Parathyroid adenoma (tissue), 2 donors: ENCODE measurements around the gene EYA4.

Experiments
- H2AFZ ChIP-seq: fragments of 300-600 bp; sonication (generic); one replicate; pipeline ENCODE4 v1.7.0; 2017; ENCODE audit warnings: antibody characterized with exemption, mild to moderate bottlenecking
- H3K27ac ChIP-seq: fragments of 300-600 bp; sonication (generic); one replicate; pipeline ENCODE4 v1.7.0; 2017
- H3K27me3 ChIP-seq: fragments of 300-600 bp; sonication (generic); one replicate; pipeline ENCODE4 v1.7.0; 2017; ENCODE audit warnings: low read length; ENCODE audit not compliant: control insufficient read depth, insufficient read depth
- H3K36me3 ChIP-seq: fragments of 300-600 bp; sonication (generic); one replicate; pipeline ENCODE4 v1.7.0; 2017; ENCODE audit warnings: low read length; ENCODE audit not compliant: control insufficient read depth, insufficient read depth
- H3K4me1 ChIP-seq: fragments of 300-600 bp; sonication (generic); one replicate; pipeline ENCODE4 v1.7.0; 2017; ENCODE audit warnings: control low read depth
- H3K4me2 ChIP-seq: fragments of 300-600 bp; sonication (generic); one replicate; pipeline ENCODE4 v1.7.0; 2017; ENCODE audit warnings: low read length
- H3K4me3 ChIP-seq: fragments of 300-600 bp; sonication (generic); one replicate; pipeline ENCODE4 v1.7.0; 2017; ENCODE audit warnings: low read depth, low read length
- H3K79me2 ChIP-seq: fragments of 300-600 bp; sonication (generic); one replicate; pipeline ENCODE4 v1.7.0; 2017; ENCODE audit warnings: control low read depth
- H3K9ac ChIP-seq: fragments of 300-600 bp; sonication (generic); one replicate; pipeline ENCODE4 v1.7.0; 2017; ENCODE audit warnings: mild to moderate bottlenecking
- H3K9me3 ChIP-seq: fragments of 300-600 bp; sonication (generic); one replicate; pipeline ENCODE4 v1.7.0; 2017; ENCODE audit warnings: low read length; ENCODE audit not compliant: control insufficient read depth
- CTCF ChIP-seq: fragments of 300-600 bp; sonication (generic); IDR thresholded peaks from one replicate; pipeline ENCODE4 v1.7.0; 2017; ENCODE audit warnings: antibody characterized with exemption, mild to moderate bottlenecking
- donor health status: primary hyperparathyroidism.

The EYA4 gene

GRCh38 chr6:133568970-133569889 is 328.1 kb downstream of the EYA4 start:
- Histone ChIP-seq H2AFZ (peak overlapping the region; percentile 62), H3K4me3 (peak overlapping the region; percentile 12), H3K9ac (no peak overlapping the region), H3K36me3 (no peaks in the 10 kb centered on the region), H3K79me2 (no peaks in the 10 kb centered on the region), H3K27ac (no peak overlapping the region), H3K4me1 (peaks cover 4% of the 10 kb centered on the region), H3K27me3 (no peaks in the 10 kb centered on the region), H3K9me3 (no peaks in the 10 kb centered on the region), H3K4me2 (peak overlapping the region; percentile 39)
- TF ChIP-seq CTCF = peak; percentile 75

GRCh38 chr6:133571681-133572080 is 330.5 kb downstream of the EYA4 start:
- Histone ChIP-seq H3K27me3 (no peaks in the 10 kb centered on the region), H3K9me3 (no peaks in the 10 kb centered on the region), H3K36me3 (no peaks in the 10 kb centered on the region), H3K9ac (no peak overlapping the region), H3K4me1 (peaks cover 4% of the 10 kb centered on the region), H3K4me2 (no peak overlapping the region), H3K4me3 (no peak overlapping the region), H3K79me2 (no peaks in the 10 kb centered on the region), H3K27ac (no peak overlapping the region), H2AFZ (no peak overlapping the region)
- TF ChIP-seq CTCF = no peak

GRCh38 chr6:133577851-133578250 is 336.7 kb downstream of the EYA4 start:
- Histone ChIP-seq H3K4me1 (no peaks in the 10 kb centered on the region), H3K4me2 (no peak overlapping the region)

More at GRCh38 chr6:133577851-133578250, 336.7 kb downstream of the EYA4 start:
- Histone ChIP-seq H3K9ac (no peak overlapping the region), H3K79me2 (no peaks in the 10 kb centered on the region), H3K27ac (no peak overlapping the region), H3K36me3 (no peaks in the 10 kb centered on the region), H3K9me3 (no peaks in the 10 kb centered on the region), H3K27me3 (no peaks in the 10 kb centered on the region), H2AFZ (no peak overlapping the region), H3K4me3 (no peak overlapping the region)
- no peak for TF ChIP-seq CTCF
